Umbilical cord (tissue), 1 donor: Measurements from ENCODE around the gene CXorf38. TPM values are rescaled to one million over a fixed set of nuclear protein-coding genes. Genes with fewer than 3 reads are reported as not detected.

ENCODE experiments used
- total RNA-seq: library from RNA; depleted of rRNA; stranded (reverse); fragments of >200 nt; gene quantifications from one replicate; pipeline ENCODE4 v1.2.3, GENCODE V29; 2014; ENCODE audit warnings: low replicate concordance; ENCODE audit not compliant: insufficient read depth

CXorf38 gene
- total RNA-seq, 1 donor from 2014 or later: 12.5 TPM

Other genes with a start within 250 kb of the CXorf38 start
- 98.2 TPM for gene ATP6AP2, start 66.6 kb downstream of the CXorf38 start, total RNA-seq
- not detected for gene MPC1L, start 24.1 kb downstream of the CXorf38 start, total RNA-seq
- 52.0 TPM for gene MED14, start 88.0 kb upstream of the CXorf38 start, total RNA-seq